HepG2 (cell line): ENCODE results near the gene MAGED4B. TPM values are rescaled to one million over a fixed set of nuclear protein-coding genes. Genes with fewer than 3 reads are reported as not detected.

Experiments
- ATAC-seq: fragments of 200-7000 bp; cut with Tn5 transposase; 3 replicates; pipeline ENCODE4 v1.9.1; 2020; ENCODE audit warnings: mild to moderate bottlenecking, moderate library complexity
- BruUV-seq: library from RNA; stranded (reverse); fragments of 400-500 nt; replicated peaks from 2 replicates; lab custom pipeline; 2021; lab: Mats Ljungman, UMichigan
- CTCF ChIA-PET: fragments of 300-600 bp; formaldehyde crosslinking; extraction: SDS; loops from one replicate; lab custom pipeline; 2021; ENCODE audit warnings: low total read pairs, inconsistent platforms, low intra/inter-chr PET ratio; lab: Yijun Ruan, JAX
- POLR2A ChIA-PET: fragments of 350-600 bp; sonication (Branson Sonifier 250); formaldehyde crosslinking; loops from one replicate; lab custom pipeline; 2020; ENCODE audit warnings: antibody characterized with exemption, inconsistent platforms; lab: Yijun Ruan, JAX
- DNase-seq: peaks from one replicate; pipeline ENCODE4 v3.0.0-alpha.2; 2015; ENCODE audit warnings: low spot score
- FAIRE-seq: peaks from 3 replicates; lab custom pipeline; 2011; peaks lifted over from hg19 to GRCh38; lab: Jason Lieb, UNC
- H2AFZ ChIP-seq: one replicate; pipeline ENCODE4 v1.6.1; 2011; ENCODE audit warnings: low read length, inconsistent platforms
- H3K27ac ChIP-seq: fragments of 300-600 bp; 3 replicates; pipeline ENCODE4 v1.8.0; 2011; ENCODE audit warnings: mixed run types, mild to moderate bottlenecking, mixed read lengths, low read length, inconsistent platforms; ENCODE audit not compliant: insufficient read depth; ENCODE audit errors: extremely low read length
- H3K27me3 ChIP-seq, 2 experiments: fragments of 200-600 bp in 1 of 2; 2 replicates in 1 of 2; 3 replicates in 1 of 2; pipeline versions ENCODE4 v1.6.0 to v1.8.0; 2011; ENCODE audit warnings: low read length in 2 of 2, mild to moderate bottlenecking in 2 of 2, moderate library complexity in 2 of 2, inconsistent platforms in 1 of 2; ENCODE audit not compliant: insufficient read depth in 2 of 2, control insufficient read depth in 1 of 2
- H3K36me3 ChIP-seq, 2 experiments: fragments of 200-600 bp in 1 of 2; replicated peaks in 1 of 2; 2 replicates in 1 of 2; 3 replicates in 1 of 2; pipeline versions ENCODE4 v1.5.1 to v1.8.0; 2011; ENCODE audit warnings: low read length in 2 of 2, inconsistent platforms in 1 of 2; ENCODE audit not compliant: insufficient read depth in 2 of 2, control insufficient read depth in 1 of 2
- H3K4me1 ChIP-seq: 2 replicates; pipeline ENCODE4 v1.5.1; 2012; ENCODE audit warnings: low read length, inconsistent platforms; ENCODE audit not compliant: insufficient read depth
- H3K4me2 ChIP-seq: 2 replicates; pipeline ENCODE4 v1.6.0; 2011; ENCODE audit warnings: low read depth, low read length, inconsistent platforms
- H3K4me3 ChIP-seq, 3 experiments: fragments of 200-600 bp in 1 of 3; sonication (generic), shearing (Covaris generic) in 1 of 3; replicated peaks in 1 of 3; 2 replicates each; pipeline ENCODE4 v1.5.1; 2011 to 2016; ENCODE audit warnings: low read length in 3 of 3, inconsistent platforms in 2 of 3, low read depth in 2 of 3, mild to moderate bottlenecking in 2 of 3, control low read depth in 1 of 3, mixed read lengths in 1 of 3; ENCODE audit not compliant: insufficient read depth in 1 of 3
- H3K79me2 ChIP-seq: one replicate; pipeline ENCODE4 v1.6.1; 2011; ENCODE audit warnings: low read length, inconsistent platforms; ENCODE audit not compliant: insufficient read depth
- H3K9ac ChIP-seq: 2 replicates; pipeline ENCODE4 v1.6.0; 2011; ENCODE audit warnings: mild to moderate bottlenecking, low read depth, low read length, inconsistent platforms; ENCODE audit not compliant: insufficient read depth
- H3K9me3 ChIP-seq: 2 replicates; pipeline ENCODE4 v1.5.1; 2012; ENCODE audit warnings: mild to moderate bottlenecking, low read length
- H4K20me1 ChIP-seq: 2 replicates; pipeline ENCODE4 v1.6.0; 2011; ENCODE audit warnings: inconsistent platforms, mild to moderate bottlenecking, low read length, moderate library complexity; ENCODE audit not compliant: insufficient read depth
- ATF6 ChIP-seq: sonication (generic); formaldehyde crosslinking; conservative IDR thresholded peaks from 2 replicates; pipeline ENCODE4 v1.4.0; 2020; ENCODE audit warnings: missing genetic modification reagents
- BORCS8-MEF2B ChIP-seq: sonication (generic); formaldehyde crosslinking; IDR thresholded peaks from 2 replicates; pipeline ENCODE4 v1.8.0; 2022; ENCODE audit warnings: mild to moderate bottlenecking, missing genetic modification reagents
- FOXO1 ChIP-seq: sonication (generic); formaldehyde crosslinking; IDR thresholded peaks from 2 replicates; pipeline ENCODE4 v1.4.0; 2020; ENCODE audit warnings: missing genetic modification reagents
- GATAD2A ChIP-seq: IDR thresholded peaks from 2 replicates; pipeline ENCODE4 v1.6.1; 2016
- MEIS2 ChIP-seq: sonication (generic); formaldehyde crosslinking; IDR thresholded peaks from 2 replicates; pipeline ENCODE4 v1.9.0; 2021; ENCODE audit warnings: mild to moderate bottlenecking, missing genetic modification reagents
- REST ChIP-seq, 2 experiments: IDR thresholded peaks; 2 replicates each; pipeline ENCODE4 v1.6.1; 2011 to 2012; ENCODE audit warnings: low read length in 2 of 2, borderline replicate concordance in 1 of 2, low read depth in 1 of 2, mild to moderate bottlenecking in 1 of 2, moderate library complexity in 1 of 2
- SATB2 ChIP-seq: sonication (generic); formaldehyde crosslinking; IDR thresholded peaks from 2 replicates; pipeline ENCODE4 v1.5.0; 2020; ENCODE audit warnings: missing genetic modification reagents
- ZNF207 ChIP-seq: fragments of 450-650 bp; IDR thresholded peaks from 2 replicates; pipeline ENCODE4 v1.6.1; 2016; ENCODE audit warnings: antibody characterized with exemption, borderline replicate concordance
- ZNF251 ChIP-seq: sonication (generic); formaldehyde crosslinking; IDR thresholded peaks from 2 replicates; pipeline ENCODE4 v1.9.0; 2021; ENCODE audit warnings: mild to moderate bottlenecking, missing genetic modification reagents
- ZNF280D ChIP-seq: sonication (generic); formaldehyde crosslinking; IDR thresholded peaks from 2 replicates; pipeline ENCODE4 v1.5.1; 2020; ENCODE audit warnings: mild to moderate bottlenecking, missing genetic modification reagents
- ZNF562 ChIP-seq: sonication (generic); formaldehyde crosslinking; IDR thresholded peaks from 2 replicates; pipeline ENCODE4 v1.8.0; 2022; ENCODE audit warnings: missing genetic modification reagents, borderline replicate concordance
- WGBS: methylation state at CpG from one replicate; pipeline ENCODE4 v1.1.6; 2017; ENCODE audit warnings: low lambda C conversion rate; 5-methylcytosine and 5-hydroxymethylcytosine counted together
- in situ Hi-C: cut with HindIII; loops from 2 replicates; pipeline ENCODE4 v1.10.0; 2017; ENCODE audit warnings: low pct_unique_long_range_greater_than_20kb; ENCODE audit not compliant: extremely low pct_ligation_motif_present
- intact Hi-C: fragments of 100-400 bp; cut with micrococcal nuclease; formaldehyde crosslinking; loops from one replicate; pipeline ENCODE4 v1.10.0; 2022; ENCODE audit not compliant: unreplicated experiment
- polyA plus RNA-seq, 8 experiments: library from polyadenylated mRNA; depleted of rRNA in 3 of 8; stranded (reverse) in 7 of 8; unstranded in 1 of 8; fragments of >200 nt; fragmentation: Illumina TruSeq in 4 of 8; extraction: Trizol in 4 of 8; gene quantifications; 2 replicates each; pipeline versions ENCODE4 v1.2.1 to v1.2.3, GENCODE V29; 2011 to 2016; ENCODE audit warnings: low read depth in 4 of 8, missing spikeins in 1 of 8, mixed read lengths in 1 of 8; ENCODE audit not compliant: insufficient read depth in 1 of 8
- total RNA-seq, 5 experiments: library from RNA; depleted of rRNA; stranded (reverse); fragments of >200 nt; fragmentation: Illumina TruSeq; extraction: Trizol; gene quantifications; 2 replicates each; pipeline ENCODE4 v1.2.3, GENCODE V29; 2016; ENCODE audit warnings: low read depth in 1 of 5
- TF ChIP-seq, protein P1 (sequence below): sonication (generic); formaldehyde crosslinking; IDR thresholded peaks from 2 replicates; pipeline ENCODE4 v1.5.1; 2020; ENCODE audit warnings: mild to moderate bottlenecking, moderate library complexity, missing genetic modification reagents

Gene MAGED4B
- total and polyA plus RNA-seq, 2 of the 13 experiments (the other 11 are each of a cell fraction or from before 2014, with no cell fraction given): 51.3 to 113 TPM

- ATAC-seq: no peak
- no TSS peak for BruUV-seq
- H2AFZ ChIP-seq: no peak overlapping the region
- H3K9me3 ChIP-seq: no peaks in the 10 kb centered on the region
- intact Hi-C loops: no loop called here
- no peak overlapping the region for H3K4me3 ChIP-seq
- WGBS: 0% methylated on average over 1 of the region's 1 CpG
- in situ Hi-C loops: no loop called here
- no peak overlapping the region for H3K9ac ChIP-seq
- ChIA-PET CTCF (no interaction called here), POLR2A (no interaction called here)
- no peak overlapping the region for H3K27ac ChIP-seq
- no peaks in the 10 kb centered on the region for H3K79me2 ChIP-seq
- TF ChIP-seq BORCS8-MEF2B (no peak), ATF6 (no peak), GATAD2A (CRISPR knock-in tag) (no peak), ZNF562 (CRISPR knock-in tag) (no peak), ZNF207 (no peak), FOXO1 (CRISPR knock-in tag) (no peak), ZNF251 (no peak), REST (IDR thresholded peaks at IDR 0.05; ENCODE audit: borderline replicate concordance in 1 of 2, low read depth in 1 of 2, low read length in 2 of 2) (no peak), MEIS2 (no peak), SATB2 (CRISPR knock-in tag) (no peak), ZNF280D (CRISPR knock-in tag) (no peak)
- TF ChIP-seq, protein P1, sequence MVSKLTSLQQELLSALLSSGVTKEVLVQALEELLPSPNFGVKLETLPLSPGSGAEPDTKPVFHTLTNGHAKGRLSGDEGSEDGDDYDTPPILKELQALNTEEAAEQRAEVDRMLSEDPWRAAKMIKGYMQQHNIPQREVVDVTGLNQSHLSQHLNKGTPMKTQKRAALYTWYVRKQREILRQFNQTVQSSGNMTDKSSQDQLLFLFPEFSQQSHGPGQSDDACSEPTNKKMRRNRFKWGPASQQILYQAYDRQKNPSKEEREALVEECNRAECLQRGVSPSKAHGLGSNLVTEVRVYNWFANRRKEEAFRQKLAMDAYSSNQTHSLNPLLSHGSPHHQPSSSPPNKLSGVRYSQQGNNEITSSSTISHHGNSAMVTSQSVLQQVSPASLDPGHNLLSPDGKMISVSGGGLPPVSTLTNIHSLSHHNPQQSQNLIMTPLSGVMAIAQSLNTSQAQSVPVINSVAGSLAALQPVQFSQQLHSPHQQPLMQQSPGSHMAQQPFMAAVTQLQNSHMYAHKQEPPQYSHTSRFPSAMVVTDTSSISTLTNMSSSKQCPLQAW (CRISPR knock-in tag): no peak
- no peaks in the 10 kb centered on the region for H3K36me3 ChIP-seq
- H4K20me1 ChIP-seq: no peaks in the 10 kb centered on the region
- no peak overlapping the region for H3K4me2 ChIP-seq
- H3K27me3 ChIP-seq: no peaks in the 10 kb centered on the region
- no peak for DNase-seq
- FAIRE-seq: no peak
- no peaks in the 10 kb centered on the region for H3K4me1 ChIP-seq
Measured at GRCh38 chrX:52034211-52034610, 34.8 kb downstream of the MAGED4B start.
